HL-60 (cell line): ENCODE results near the gene PPM1J.

Experiments used
- GABPA ChIP-seq: IDR thresholded peaks from 2 replicates; pipeline ENCODE4 v1.6.1; 2012; ENCODE audit warnings: low read depth
- POLR2AphosphoS5 ChIP-seq: IDR thresholded peaks from 2 replicates; pipeline ENCODE4 v1.6.1; 2012; ENCODE audit warnings: low read depth
- SPI1 ChIP-seq: IDR thresholded peaks from 2 replicates; pipeline ENCODE4 v1.6.1; 2012; ENCODE audit warnings: low read depth, mild to moderate bottlenecking, borderline replicate concordance
- TF ChIP-seq, protein P1 (sequence below): IDR thresholded peaks from one replicate; pipeline ENCODE4 v1.5.1; 2011; ENCODE audit warnings: low read length, control low read depth, inconsistent platforms; ENCODE audit not compliant: insufficient read depth
- TF ChIP-seq, protein P2 (sequence below): IDR thresholded peaks from 2 replicates; pipeline ENCODE4 v1.6.1; 2012; ENCODE audit warnings: low read depth; ENCODE audit not compliant: insufficient replicate concordance

DNA sequence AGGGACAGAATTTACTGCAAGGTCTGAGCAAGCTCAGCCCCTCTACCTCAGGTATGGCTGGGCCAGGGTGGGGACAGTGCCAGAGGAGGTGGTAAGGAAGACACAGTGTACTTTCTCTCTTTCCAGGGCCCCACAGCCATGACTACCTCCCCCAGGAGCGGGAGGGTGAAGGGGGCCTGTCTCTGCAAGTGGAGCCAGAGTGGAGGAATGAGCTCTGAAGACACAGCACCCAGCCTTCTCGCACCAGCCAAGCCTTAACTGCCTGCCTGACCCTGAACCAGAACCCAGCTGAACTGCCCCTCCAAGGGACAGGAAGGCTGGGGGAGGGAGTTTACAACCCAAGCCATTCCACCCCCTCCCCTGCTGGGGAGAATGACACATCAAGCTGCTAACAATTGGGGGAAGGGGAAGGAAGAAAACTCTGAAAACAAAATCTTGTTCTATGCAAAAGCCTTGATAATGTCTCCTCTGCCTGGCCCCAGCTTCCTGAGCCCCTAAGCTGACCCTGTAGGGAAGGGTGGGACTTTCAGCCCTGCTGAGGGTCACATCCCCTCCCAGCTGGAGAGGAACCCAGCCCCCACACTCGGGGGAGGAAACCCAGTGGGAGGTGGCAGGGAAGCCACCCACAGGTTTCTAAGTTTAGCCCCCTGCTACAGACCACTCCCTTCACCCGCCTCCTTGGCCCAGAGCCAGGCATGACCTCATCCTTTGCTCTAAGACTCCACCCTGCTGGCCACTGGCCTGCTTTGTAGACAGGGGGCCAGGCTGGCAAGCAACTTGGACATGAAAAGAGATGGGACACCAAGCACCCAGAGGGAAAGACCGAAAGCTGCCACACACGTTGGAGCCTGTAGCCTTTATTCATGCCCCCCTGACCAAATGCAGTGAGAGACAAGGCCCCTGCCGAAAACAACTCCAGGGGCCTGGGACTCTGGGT, 14.6 kb downstream of the PPM1J start:
- TF ChIP-seq, protein P1, sequence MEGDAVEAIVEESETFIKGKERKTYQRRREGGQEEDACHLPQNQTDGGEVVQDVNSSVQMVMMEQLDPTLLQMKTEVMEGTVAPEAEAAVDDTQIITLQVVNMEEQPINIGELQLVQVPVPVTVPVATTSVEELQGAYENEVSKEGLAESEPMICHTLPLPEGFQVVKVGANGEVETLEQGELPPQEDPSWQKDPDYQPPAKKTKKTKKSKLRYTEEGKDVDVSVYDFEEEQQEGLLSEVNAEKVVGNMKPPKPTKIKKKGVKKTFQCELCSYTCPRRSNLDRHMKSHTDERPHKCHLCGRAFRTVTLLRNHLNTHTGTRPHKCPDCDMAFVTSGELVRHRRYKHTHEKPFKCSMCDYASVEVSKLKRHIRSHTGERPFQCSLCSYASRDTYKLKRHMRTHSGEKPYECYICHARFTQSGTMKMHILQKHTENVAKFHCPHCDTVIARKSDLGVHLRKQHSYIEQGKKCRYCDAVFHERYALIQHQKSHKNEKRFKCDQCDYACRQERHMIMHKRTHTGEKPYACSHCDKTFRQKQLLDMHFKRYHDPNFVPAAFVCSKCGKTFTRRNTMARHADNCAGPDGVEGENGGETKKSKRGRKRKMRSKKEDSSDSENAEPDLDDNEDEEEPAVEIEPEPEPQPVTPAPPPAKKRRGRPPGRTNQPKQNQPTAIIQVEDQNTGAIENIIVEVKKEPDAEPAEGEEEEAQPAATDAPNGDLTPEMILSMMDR: no peak
- TF ChIP-seq POLR2AphosphoS5: peak; percentile 13; the same call in 1 of the 2 replicates
- TF ChIP-seq, protein P2, sequence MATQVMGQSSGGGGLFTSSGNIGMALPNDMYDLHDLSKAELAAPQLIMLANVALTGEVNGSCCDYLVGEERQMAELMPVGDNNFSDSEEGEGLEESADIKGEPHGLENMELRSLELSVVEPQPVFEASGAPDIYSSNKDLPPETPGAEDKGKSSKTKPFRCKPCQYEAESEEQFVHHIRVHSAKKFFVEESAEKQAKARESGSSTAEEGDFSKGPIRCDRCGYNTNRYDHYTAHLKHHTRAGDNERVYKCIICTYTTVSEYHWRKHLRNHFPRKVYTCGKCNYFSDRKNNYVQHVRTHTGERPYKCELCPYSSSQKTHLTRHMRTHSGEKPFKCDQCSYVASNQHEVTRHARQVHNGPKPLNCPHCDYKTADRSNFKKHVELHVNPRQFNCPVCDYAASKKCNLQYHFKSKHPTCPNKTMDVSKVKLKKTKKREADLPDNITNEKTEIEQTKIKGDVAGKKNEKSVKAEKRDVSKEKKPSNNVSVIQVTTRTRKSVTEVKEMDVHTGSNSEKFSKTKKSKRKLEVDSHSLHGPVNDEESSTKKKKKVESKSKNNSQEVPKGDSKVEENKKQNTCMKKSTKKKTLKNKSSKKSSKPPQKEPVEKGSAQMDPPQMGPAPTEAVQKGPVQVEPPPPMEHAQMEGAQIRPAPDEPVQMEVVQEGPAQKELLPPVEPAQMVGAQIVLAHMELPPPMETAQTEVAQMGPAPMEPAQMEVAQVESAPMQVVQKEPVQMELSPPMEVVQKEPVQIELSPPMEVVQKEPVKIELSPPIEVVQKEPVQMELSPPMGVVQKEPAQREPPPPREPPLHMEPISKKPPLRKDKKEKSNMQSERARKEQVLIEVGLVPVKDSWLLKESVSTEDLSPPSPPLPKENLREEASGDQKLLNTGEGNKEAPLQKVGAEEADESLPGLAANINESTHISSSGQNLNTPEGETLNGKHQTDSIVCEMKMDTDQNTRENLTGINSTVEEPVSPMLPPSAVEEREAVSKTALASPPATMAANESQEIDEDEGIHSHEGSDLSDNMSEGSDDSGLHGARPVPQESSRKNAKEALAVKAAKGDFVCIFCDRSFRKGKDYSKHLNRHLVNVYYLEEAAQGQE: no peak
- no peak for TF ChIP-seq GABPA
- no peak for TF ChIP-seq SPI1
